ENCODE measurements around the gene METTL23. TPM values are rescaled to one million over a fixed set of nuclear protein-coding genes. Genes with fewer than 3 reads are reported as not detected.
A peak's percentile ranks its signal among the peaks of the same experiment; 100 is the strongest.

Gene METTL23
- total RNA-seq, 2 donors from 2014 or later, result 39.5 to 47.9 TPM

GRCh38 chr17:76687298-76688164 is 39.1 kb upstream of the METTL23 start:
- Histone ChIP-seq H3K4me1 (replicated peaks) (no peaks in the 10 kb centered on the region), H3K27me3 (replicated peaks; ENCODE audit: insufficient read depth) (no peaks in the 10 kb centered on the region), H3K27ac (peak overlapping the region; percentile 62 to 80), H3K9me3 (no peaks in the 10 kb centered on the region), H3K4me3 (no peak overlapping the region), H3K36me3 (no peaks in the 10 kb centered on the region)
- TF ChIP-seq CTCF (IDR thresholded peaks at IDR 0.05), result no peak
- peak; percentile 54 for TF ChIP-seq POLR2AphosphoS5 (IDR thresholded peaks at IDR 0.05)
- TF ChIP-seq POLR2A (IDR thresholded peaks at IDR 0.05), result no peak
- intact Hi-C loops (cut with DNase I), result loop anchor here (5.0 kb wide), 1 partner anchor 40 kb away; the partner anchor contains the start of genes JMJD6 and METTL23
- DNase-seq (ENCODE audit: low spot score), result no peak
- WGBS, result 60% methylated on average over 26 of the region's 26 CpGs

GRCh38 chr17:76688165-76688622 is 38.4 kb upstream of the METTL23 start:
- H3K27ac ChIP-seq, result peak overlapping the region; percentile 62 to 80
- H3K27me3 ChIP-seq (replicated peaks; ENCODE audit: insufficient read depth), result no peaks in the 10 kb centered on the region
- no peak overlapping the region for H3K4me3 ChIP-seq
- intact Hi-C loops (cut with DNase I), result loop anchor here (5.0 kb wide), 1 partner anchor 39 kb away; the partner anchor contains the start of genes JMJD6 and METTL23
- H3K9me3 ChIP-seq, result no peaks in the 10 kb centered on the region
- WGBS, result 66% methylated on average over 11 of the region's 11 CpGs
- no peaks in the 10 kb centered on the region for H3K36me3 ChIP-seq
- DNase-seq (ENCODE audit: low spot score), result no peak
- no peak for TF ChIP-seq CTCF (IDR thresholded peaks at IDR 0.05)
- no peak for TF ChIP-seq POLR2A (IDR thresholded peaks at IDR 0.05)
- no peak for TF ChIP-seq POLR2AphosphoS5 (IDR thresholded peaks at IDR 0.05)
- H3K4me1 ChIP-seq (replicated peaks), result no peaks in the 10 kb centered on the region

GRCh38 chr17:76689859-76690258 is 36.8 kb upstream of the METTL23 start:
- no peak overlapping the region for H3K27ac ChIP-seq
- H3K4me3 ChIP-seq, result no peak overlapping the region
- H3K4me1 ChIP-seq (replicated peaks), result no peaks in the 10 kb centered on the region
- no peaks in the 10 kb centered on the region for H3K36me3 ChIP-seq
- TF ChIP-seq POLR2AphosphoS5 (IDR thresholded peaks at IDR 0.05), result no peak
- no peak for TF ChIP-seq POLR2A (IDR thresholded peaks at IDR 0.05)
- no peak for TF ChIP-seq CTCF (IDR thresholded peaks at IDR 0.05)
- intact Hi-C loops (cut with DNase I), result loop anchor here (5.0 kb wide), 1 partner anchor 37 kb away; the partner anchor contains the start of genes JMJD6 and METTL23
- DNase-seq (ENCODE audit: low spot score), result no peak
- no peaks in the 10 kb centered on the region for H3K9me3 ChIP-seq
- no peaks in the 10 kb centered on the region for H3K27me3 ChIP-seq (replicated peaks; ENCODE audit: insufficient read depth)
- 85% methylated on average over 11 of the region's 11 CpGs for WGBS

GRCh38 chr17:76690596-76691280 is 35.9 kb upstream of the METTL23 start:
- no peak for TF ChIP-seq CTCF (IDR thresholded peaks at IDR 0.05)
- TF ChIP-seq POLR2A (IDR thresholded peaks at IDR 0.05), result no peak
- no peak for TF ChIP-seq POLR2AphosphoS5 (IDR thresholded peaks at IDR 0.05)
- no peak overlapping the region for H3K4me3 ChIP-seq
- no peak overlapping the region for H3K27ac ChIP-seq
- no peaks in the 10 kb centered on the region for H3K27me3 ChIP-seq (replicated peaks; ENCODE audit: insufficient read depth)
- no peaks in the 10 kb centered on the region for H3K36me3 ChIP-seq
- 68% methylated on average over 13 of the region's 13 CpGs for WGBS
- no peaks in the 10 kb centered on the region for H3K4me1 ChIP-seq (replicated peaks)
- intact Hi-C loops (cut with DNase I), result no loop called here
- DNase-seq (ENCODE audit: low spot score), result no peak
- H3K9me3 ChIP-seq, result no peaks in the 10 kb centered on the region
